ENCODE results near the gene FAM25G.
"Not testable (repeated sequence)": the region's sequence is repeated elsewhere in the genome, so short reads cannot be mapped to it uniquely, and the experiment has no call there.

DNA sequence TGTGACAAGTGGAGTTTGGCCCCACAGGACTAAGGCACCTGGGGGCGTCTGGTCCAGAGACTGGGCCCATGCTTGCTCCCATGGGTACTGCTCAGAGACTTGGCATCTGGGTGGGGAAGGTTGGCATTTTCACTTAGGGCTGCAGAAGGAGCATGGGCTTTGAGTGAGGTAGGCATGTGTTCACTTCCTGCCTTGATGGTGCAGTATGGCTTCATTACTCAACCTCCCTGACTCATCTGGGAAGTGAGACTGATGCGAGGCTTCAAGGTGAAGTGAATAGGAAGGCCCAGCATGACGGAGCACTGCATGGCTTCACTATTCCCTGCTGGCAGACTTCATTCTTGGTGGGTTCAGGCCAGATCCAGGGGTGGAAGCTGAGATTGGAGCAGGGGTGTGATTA, 18.9 kb downstream of the FAM25G start:
- TF ChIP-seq CTCF, POLR2AphosphoS5 (IDR thresholded peaks at IDR 0.05): not testable (repeated sequence)
